Smooth muscle cell (in vitro differentiated cells): ENCODE results near the gene DLD. TPM values are rescaled to one million over a fixed set of nuclear protein-coding genes. Genes with fewer than 3 reads are reported as not detected.

Experiments used
- DNase-seq: peaks from one replicate; lab custom pipeline; 2025; ENCODE audit not compliant: unreplicated experiment; lab: John Stamatoyannopoulos, UW
- H2AFZ ChIP-seq: fragments of 200-600 bp; sonication (generic); 2 replicates; pipeline ENCODE4 v1.6.0; 2016; ENCODE audit warnings: antibody characterized with exemption, low read depth, mild to moderate bottlenecking
- H3F3A ChIP-seq: fragments of 200-600 bp; sonication (generic); 2 replicates; pipeline ENCODE4 v1.6.0; 2017; ENCODE audit warnings: antibody characterized with exemption, low read depth
- H3K27ac ChIP-seq: fragments of 200-600 bp; sonication (generic); 2 replicates; pipeline ENCODE4 v1.5.1; 2016; ENCODE audit warnings: low read depth, mild to moderate bottlenecking
- H3K27me3 ChIP-seq: fragments of 200-600 bp; sonication (generic); 2 replicates; pipeline ENCODE4 v1.6.1; 2016; ENCODE audit warnings: low read depth, mild to moderate bottlenecking
- H3K36me3 ChIP-seq: fragments of 200-600 bp; sonication (generic); 2 replicates; pipeline ENCODE4 v1.5.1; 2016; ENCODE audit warnings: low read depth
- H3K4me1 ChIP-seq: fragments of 200-600 bp; sonication (generic); 2 replicates; pipeline ENCODE4 v1.5.1; 2016; ENCODE audit warnings: low read depth
- H3K4me2 ChIP-seq: fragments of 200-600 bp; sonication (generic); 2 replicates; pipeline ENCODE4 v1.6.0; 2016; ENCODE audit warnings: mild to moderate bottlenecking
- H3K4me3 ChIP-seq: fragments of 200-600 bp; sonication (generic); 2 replicates; pipeline ENCODE4 v1.5.1; 2016; ENCODE audit warnings: mild to moderate bottlenecking
- H3K79me2 ChIP-seq: fragments of 200-600 bp; sonication (generic); 2 replicates; pipeline ENCODE4 v1.6.0; 2016; ENCODE audit warnings: low read depth, mild to moderate bottlenecking
- H3K9ac ChIP-seq: fragments of 200-600 bp; sonication (generic); 2 replicates; pipeline ENCODE4 v1.6.0; 2016; ENCODE audit warnings: low read depth
- H3K9me3 ChIP-seq: fragments of 200-600 bp; sonication (generic); replicated peaks from 2 replicates; pipeline ENCODE4 v1.5.1; 2016; ENCODE audit warnings: low read depth
- H4K20me1 ChIP-seq: fragments of 200-600 bp; sonication (generic); 2 replicates; pipeline ENCODE4 v1.6.0; 2016; ENCODE audit warnings: low read depth
- CTCF ChIP-seq: fragments of 200-600 bp; sonication (generic); IDR thresholded peaks from 2 replicates; pipeline ENCODE4 v1.5.1; 2017; ENCODE audit warnings: borderline replicate concordance, mild to moderate bottlenecking, antibody characterized with exemption; ENCODE audit not compliant: insufficient read depth, poor library complexity, severe bottlenecking
- WGBS: methylation state at CpG from one replicate; pipeline ENCODE4 v1.1.7; 2016; ENCODE audit warnings: low lambda C conversion rate; 5-methylcytosine and 5-hydroxymethylcytosine counted together
- polyA plus RNA-seq: library from polyadenylated mRNA; unstranded; fragments of >200 nt; fragmentation: Nextera tagmentation; extraction: Ambion mirVana; gene quantifications from 2 replicates; pipeline ENCODE4 v1.2.1, GENCODE V29; 2016
- total RNA-seq: library from RNA; depleted of rRNA; stranded (reverse); fragments of >200 nt; gene quantifications from 2 replicates; pipeline ENCODE4 v1.2.3, GENCODE V29; 2014

The DLD gene
- total and polyA plus RNA-seq, 2 experiments from 2014 or later = 71.4 to 165 TPM

GRCh38 chr7:107915541-107915940, 24.6 kb downstream of the DLD start:
- Histone ChIP-seq H3K9ac (no peak overlapping the region), H3K79me2 (peaks cover 33% of the 10 kb centered on the region), H3K27ac (no peak overlapping the region), H3F3A (peaks cover 18% of the 10 kb centered on the region), H3K27me3 (no peaks in the 10 kb centered on the region), H4K20me1 (peaks cover 34% of the 10 kb centered on the region), H2AFZ (no peak overlapping the region), H3K9me3 (no peaks in the 10 kb centered on the region), H3K4me3 (no peak overlapping the region), H3K4me1 (no peaks in the 10 kb centered on the region), H3K4me2 (no peak overlapping the region), H3K36me3 (peaks cover 24% of the 10 kb centered on the region)
- no peak for TF ChIP-seq CTCF
- 97% methylated on average over 2 of the region's 2 CpGs for WGBS
- DNase-seq = no peak

- no peak overlapping the region for H3K9ac ChIP-seq
- no peak for TF ChIP-seq CTCF
- H3K4me1 ChIP-seq = no peaks in the 10 kb centered on the region
- H4K20me1 ChIP-seq = peaks cover 28% of the 10 kb centered on the region
- H3K4me2 ChIP-seq = no peak overlapping the region
- WGBS = 96% methylated on average over 3 of the region's 3 CpGs
- DNase-seq = no peak
- no peak overlapping the region for H3K27ac ChIP-seq
- H3K9me3 ChIP-seq = no peaks in the 10 kb centered on the region
- H3K36me3 ChIP-seq = peaks cover 24% of the 10 kb centered on the region
- H3F3A ChIP-seq = peaks cover 29% of the 10 kb centered on the region
- H2AFZ ChIP-seq = no peak overlapping the region
- no peak overlapping the region for H3K4me3 ChIP-seq
- H3K27me3 ChIP-seq = no peaks in the 10 kb centered on the region
- H3K79me2 ChIP-seq = peaks cover 13% of the 10 kb centered on the region
These were observed 27.0 kb downstream of the DLD start for GRCh38 chr7:107917763-107918651.

- Histone ChIP-seq H3K27ac (peak overlapping the region; percentile 19), H2AFZ (no peak overlapping the region), H3F3A (peaks cover 38% of the 10 kb centered on the region), H3K4me3 (no peak overlapping the region), H3K9ac (no peak overlapping the region), H3K27me3 (no peaks in the 10 kb centered on the region), H3K79me2 (peaks cover 5% of the 10 kb centered on the region), H3K36me3 (peaks cover 33% of the 10 kb centered on the region), H4K20me1 (peaks cover 28% of the 10 kb centered on the region), H3K4me1 (no peaks in the 10 kb centered on the region), H3K4me2 (no peak overlapping the region), H3K9me3 (no peaks in the 10 kb centered on the region)
- 98% methylated on average over 2 of the region's 2 CpGs for WGBS
- no peak for DNase-seq
- no peak for TF ChIP-seq CTCF
These were observed 28.0 kb downstream of the DLD start for GRCh38 chr7:107918948-107919347.
